HG02938 (cell line): ENCODE measurements around the gene NEURL3.
"Not testable (repeated sequence)": the region's sequence is repeated elsewhere in the genome, so short reads cannot be mapped to it uniquely, and the experiment has no call there.

Source experiments
- ATAC-seq: cut with Tn5 transposase; IDR thresholded peaks from one replicate; pipeline ENCODE4 v1.9.1; 2021; ENCODE audit warnings: mild to moderate bottlenecking, moderate library complexity; ENCODE audit not compliant: unreplicated experiment

The NEURL3 gene

DNA sequence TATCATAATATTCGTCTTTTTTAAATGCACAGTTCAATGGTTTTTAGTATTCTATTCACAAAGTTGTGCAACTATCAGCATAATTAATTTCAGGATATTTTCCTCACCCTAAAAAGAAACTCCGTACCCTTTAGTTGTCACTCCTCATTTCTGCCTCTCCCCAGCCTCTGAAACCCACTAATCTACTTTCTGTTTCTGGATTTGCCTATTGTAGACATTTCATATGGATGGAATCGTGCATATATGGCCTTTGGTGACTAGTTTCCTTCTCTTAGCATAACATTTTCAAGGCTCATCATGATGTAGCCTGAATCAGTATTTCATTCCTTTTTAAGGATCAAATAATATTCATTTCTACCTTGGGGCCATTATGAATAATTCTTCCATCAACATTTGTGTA lies 18.5 kb downstream of the NEURL3 start:
- no peak for ATAC-seq

DNA sequence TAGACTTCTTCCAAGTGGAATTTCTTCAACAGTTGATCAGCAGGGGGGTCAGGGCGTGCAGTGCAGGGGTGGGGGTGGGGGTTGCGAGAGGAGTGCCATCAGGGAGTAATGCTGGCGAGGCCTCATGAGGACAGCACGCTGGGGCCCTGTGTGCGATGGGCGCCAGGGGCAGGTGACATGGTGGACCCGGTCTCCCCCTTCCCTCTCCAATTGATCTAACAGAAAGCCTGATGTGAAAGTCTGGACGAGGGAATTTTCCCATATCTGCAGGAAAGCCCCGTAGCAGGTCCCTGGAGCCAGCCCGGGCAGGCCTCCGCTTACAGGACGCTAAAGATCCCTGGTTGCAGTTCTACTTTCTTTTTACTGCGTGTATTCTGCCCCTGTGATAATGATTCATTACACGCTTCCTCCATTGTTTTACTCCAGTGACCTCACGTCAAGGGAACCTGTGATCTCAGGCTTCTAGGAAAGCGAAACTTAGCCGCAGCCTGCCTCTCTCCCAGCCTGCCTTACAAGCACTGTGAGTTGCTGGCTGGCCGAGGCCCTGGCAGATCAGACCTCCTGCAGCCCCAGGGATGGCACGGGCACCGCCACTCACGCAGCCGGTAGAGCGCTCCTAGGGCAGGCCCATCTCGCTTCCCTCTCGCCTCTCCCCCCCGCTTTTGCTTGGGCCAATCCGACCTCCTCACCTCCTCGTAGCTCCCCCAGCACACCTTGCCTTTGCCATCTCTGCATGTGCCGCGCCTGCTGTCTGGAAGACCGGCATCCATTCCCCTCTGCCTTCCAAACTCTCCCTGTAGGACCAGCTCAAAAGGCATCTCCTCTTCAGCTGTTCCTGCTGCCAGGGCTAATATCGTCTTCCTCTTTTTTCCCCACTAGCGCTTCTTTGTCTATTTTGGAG lies 19.2 kb downstream of the NEURL3 start:
- peak; percentile 87 for ATAC-seq

DNA sequence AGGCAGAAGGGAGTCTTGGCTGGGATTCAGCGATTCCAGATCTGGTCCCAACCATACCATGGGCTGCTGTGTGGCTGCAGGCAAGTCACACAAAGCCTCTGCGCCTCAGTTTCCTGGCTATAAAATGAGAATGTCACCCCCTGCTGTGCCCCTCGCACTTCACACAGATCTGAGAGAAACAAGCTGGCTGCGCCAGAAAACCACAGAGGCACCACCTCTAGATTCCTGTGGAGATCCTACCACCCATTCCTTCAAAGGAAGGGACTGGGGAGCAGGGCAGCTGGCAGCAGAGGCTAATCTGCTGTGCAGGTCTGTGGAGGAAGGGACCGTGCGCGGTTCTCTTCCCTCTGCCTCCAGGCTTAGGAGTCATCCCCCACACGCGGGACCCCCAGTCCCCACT lies 19.8 kb downstream of the NEURL3 start:
- ATAC-seq = no peak

DNA sequence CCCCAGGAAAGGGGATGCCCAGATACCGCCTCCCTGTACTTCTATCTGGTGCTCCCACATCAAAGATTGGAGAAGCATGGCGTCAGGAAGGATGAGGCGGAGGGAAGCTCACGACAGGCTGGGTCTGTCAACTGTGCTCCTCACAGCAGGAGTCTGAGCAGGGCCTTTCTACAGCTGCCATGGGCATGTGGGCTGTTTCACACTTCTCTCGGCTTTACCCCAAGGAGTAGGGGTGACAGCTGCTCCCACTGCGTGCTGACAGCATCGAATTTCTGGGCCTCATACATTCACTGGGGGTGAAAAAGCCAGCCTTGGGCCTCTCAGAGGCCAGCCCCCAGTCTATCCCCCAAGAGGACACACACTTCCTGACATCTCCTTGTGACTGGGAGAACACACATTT lies 21.1 kb downstream of the NEURL3 start:
- ATAC-seq = no peak

DNA sequence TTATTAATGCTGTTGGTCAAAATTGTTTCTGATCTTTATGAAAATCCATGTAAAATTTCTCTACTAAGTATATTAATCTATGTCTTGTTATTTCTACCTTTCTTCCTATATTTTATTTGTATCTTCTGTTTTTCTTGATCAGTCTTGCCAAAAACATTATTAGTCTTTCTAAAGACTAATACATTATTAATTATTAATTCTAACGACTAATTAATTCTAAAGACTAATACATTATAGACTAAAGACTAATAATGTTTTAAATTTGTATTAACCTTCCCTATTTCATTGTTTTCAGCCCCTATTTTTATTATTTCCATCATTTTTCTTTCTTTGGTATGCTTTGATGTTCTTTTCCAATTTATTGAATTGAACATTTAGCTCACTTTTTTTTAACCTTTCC lies 27.7 kb downstream of the NEURL3 start:
- ATAC-seq = no peak

DNA sequence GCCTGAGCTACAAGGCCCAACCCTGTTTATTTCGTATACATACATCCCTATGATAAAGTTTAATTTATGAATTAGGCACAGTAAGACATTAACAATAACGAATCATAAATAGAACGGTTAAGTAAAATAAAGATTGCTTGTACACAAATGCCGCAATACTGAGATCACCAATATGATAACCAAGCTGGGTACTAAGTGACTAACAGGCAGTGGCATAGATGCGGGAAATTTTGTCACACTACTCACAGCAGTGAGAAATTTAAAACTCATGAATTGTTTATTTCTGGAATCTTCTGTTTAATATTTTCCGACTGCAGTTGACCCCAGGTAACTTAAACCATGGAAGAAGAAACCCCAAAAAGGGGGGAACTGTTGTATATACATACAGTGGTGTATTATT lies 33.4 kb downstream of the NEURL3 start:
- ATAC-seq = no peak

DNA sequence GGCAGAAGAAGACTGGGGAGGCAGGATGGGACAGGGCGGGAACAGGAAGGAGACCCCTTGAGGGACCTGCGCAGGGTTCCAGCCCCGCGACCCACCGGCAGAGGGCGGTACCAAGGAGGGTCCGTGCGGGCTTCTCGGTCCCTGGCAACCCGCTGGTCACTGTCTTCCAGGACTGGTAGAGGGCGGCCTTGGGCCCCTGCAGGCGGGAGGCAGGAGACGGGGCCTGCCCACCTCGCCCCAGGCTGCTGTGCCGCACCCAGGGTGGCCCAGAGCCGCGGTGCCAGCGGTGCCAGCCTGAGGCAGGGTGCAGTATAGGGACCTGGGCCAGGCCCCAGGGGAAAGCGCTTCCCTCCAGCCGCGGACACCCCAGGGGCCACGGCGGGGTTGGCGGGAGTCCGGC lies 34.5 kb downstream of the NEURL3 start:
- no peak for ATAC-seq

DNA sequence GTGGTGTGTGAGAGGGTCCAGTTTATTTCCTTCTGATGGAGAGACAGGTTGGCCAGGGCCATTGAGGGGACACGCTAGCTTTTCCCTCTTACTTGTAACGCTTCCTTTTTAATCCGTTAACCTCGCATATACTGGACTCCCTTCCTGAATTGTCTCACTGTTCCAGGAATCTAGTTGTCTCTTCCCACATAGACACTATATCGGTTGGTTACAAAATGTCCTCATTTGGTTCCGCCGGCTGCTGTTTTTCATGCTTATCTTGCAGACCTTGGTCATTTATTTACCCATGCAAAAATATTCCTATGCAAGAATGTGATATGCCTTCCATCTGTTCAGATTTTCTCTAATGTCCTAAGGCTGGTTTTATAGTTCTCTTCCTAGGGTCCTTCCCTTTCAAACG lies 35.0 kb downstream of the NEURL3 start:
- no peak for ATAC-seq

DNA sequence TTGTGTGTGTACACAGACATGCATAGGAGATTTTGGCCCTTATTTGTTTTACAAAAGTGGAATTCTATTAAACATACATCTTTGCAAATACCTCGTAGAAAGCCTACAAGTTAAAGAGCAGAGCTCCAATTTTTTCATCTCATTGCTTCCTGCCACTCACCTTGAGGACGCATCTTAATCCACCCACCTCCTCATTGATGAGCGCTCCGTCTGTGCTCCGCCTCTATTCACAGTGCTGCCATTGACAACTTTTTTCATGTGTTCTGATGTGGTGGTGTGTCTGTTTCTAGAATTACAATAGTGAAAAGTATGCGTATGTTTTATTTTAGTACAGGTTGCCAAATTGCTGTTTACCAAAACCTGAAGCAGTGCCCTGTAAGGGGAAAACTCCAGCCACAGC lies 36.3 kb downstream of the NEURL3 start:
- ATAC-seq = no peak

DNA sequence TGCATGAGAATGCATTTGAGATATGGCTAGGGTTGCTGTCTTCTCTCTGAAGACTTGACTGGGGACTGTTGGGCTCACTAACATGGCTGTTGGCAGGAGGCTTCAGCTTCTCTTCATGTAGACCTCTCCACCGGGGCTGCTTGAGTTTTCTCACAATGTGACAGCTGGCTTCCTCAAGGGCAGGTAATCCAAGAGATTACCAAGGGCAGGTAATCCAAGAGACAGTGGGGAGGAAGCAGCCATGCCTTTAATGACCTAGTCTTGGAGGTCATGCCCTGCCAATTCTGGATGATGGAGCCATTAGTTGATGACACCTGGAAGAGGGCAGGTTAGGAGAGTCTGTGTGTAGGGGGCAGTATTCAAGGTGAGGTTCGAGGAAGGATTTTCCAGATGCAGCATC lies 40.5 kb downstream of the NEURL3 start:
- no peak for ATAC-seq

DNA sequence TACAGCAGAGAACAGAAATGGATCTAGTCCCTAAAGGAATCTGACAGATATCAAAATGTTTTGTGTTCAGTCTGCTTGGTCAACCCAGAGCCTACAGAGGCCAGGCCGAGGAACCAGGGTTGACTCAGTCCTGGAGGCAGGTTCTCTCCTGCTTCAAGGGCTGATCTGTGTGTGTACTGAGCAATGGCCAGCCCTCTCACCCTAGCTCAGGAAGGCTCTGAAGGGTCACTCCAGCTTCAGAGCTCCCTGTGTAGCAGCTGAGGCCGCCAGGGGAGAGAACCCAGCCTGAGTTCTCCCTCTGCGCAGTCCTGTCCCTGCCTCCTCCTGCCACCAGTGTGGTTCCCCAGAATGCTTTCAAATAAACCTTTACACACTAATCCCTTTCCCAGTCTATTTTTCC lies 41.1 kb downstream of the NEURL3 start:
- ATAC-seq = no peak

DNA sequence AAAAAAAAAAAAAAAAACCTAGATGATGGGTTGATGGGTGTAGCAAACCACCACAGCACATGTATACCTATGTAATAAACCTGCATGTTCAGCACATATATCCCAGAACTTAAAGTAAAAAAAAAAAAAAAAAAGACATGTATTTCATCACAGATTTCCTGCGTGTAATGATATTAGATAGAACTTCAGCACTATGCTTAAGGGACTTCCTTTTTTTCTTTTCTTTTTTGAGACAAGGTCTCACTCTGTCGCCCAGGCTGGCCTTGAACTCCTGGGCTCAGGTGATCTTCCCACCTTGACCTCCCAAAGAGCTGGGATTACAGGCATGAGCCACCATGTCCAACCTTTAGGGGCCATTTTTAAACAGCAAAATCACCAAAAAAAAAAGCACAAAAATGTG lies 42.0 kb downstream of the NEURL3 start:
- no peak for ATAC-seq

DNA sequence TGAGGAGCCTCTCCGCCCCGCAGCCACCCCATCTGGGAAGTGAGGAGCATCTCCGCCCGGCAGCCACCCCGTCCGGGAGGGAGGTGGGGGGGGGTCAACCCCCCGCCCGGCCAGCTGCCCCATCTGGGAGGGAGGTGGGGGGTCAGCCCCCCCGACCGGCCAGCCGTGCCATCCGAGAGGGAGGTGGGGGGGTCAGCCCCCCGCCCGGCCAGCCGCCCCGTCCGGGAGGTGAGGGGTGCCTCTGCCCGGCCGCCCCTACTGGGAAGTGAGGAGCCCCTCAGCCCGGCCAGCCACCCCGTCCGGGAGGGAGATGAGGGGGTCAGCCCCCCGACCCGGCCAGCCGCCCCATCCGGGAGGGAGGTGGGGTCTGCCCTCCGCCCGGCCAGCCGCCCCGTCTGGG lies 43.5 kb downstream of the NEURL3 start:
- ATAC-seq = not testable (repeated sequence)

DNA sequence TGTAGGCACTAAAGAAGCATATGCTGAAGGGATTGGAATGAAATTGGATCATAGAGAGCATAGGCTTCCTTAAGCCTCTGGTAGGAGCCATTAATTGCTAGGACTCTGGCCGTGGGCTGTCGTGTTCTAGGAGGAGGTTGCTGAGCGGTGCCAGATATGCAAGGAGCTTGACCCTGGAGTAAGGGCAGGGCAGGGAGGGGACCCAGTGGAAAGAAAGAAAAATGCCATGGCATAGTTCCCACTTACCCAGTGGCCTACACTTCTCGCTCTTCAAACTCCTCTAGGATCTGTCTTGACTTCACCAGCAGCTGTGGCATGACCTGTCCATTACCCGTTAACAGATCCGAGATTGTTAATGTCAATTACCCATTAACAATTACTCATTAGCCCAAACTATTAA lies 53.1 kb downstream of the NEURL3 start:
- ATAC-seq = no peak

DNA sequence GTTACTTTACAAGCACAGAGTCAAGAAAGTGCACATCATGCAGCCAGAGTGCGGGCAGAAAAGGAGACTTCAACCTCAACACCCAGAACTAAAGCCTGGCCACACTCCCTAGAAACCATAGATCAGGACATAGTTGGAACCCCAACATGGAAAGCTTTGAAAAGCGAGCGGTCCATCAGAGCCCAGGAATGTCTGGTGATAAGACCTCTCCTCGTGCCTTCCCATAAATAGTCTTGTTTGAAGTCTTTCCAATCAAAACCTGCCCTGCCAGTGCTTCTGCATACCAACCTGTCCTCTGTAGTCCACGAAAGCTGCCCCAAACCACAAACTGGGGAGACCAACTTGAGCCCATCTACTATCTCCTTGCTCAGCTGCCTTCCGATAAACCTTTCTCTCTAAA lies 55.5 kb downstream of the NEURL3 start:
- no peak for ATAC-seq

DNA sequence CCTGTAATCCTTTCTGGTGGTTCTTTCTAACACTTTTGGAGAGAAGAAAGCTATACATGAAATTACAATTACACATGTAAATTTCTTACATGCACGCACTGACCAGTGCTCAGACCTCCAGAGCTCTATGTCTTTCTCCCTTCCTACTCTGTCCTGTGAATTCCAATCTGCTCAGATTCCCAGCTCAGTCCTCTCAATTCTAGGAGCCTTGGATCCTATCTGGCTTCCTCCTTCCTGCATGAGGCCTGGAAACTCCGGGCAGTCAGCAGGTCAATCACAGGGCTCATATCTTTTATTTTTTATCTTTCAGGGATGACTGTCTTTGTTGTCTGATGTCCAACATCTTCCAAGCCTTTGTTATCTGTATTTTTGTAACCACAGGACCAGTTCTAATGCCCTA lies 56.0 kb downstream of the NEURL3 start:
- no peak for ATAC-seq

DNA sequence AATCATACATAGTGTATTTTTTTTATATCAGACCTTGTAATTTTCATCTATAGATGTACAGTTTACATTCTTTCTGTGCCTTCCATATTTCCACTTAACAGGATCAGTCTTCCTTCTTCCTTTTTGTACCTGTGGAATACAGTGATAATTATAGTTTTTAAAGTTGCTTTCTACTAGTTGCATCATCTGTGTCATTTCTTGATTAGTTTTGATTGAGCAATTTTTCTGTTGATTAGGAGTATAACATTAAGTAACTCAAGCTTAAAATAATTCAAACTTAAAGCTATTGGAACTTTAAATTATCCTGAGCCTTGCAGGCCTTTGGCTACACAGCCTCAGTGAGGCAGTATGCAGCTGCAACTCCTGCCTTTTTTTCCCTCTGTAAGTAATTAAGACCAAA lies 57.4 kb downstream of the NEURL3 start:
- ATAC-seq = no peak
